Stromal cell of bone marrow (primary cell): ENCODE data around the gene MLF2.

Experiments
- DNase-seq: peaks from one replicate; pipeline ENCODE4 v3.0.0-alpha.2; 2012; ENCODE audit warnings: low read depth

Gene MLF2

DNA sequence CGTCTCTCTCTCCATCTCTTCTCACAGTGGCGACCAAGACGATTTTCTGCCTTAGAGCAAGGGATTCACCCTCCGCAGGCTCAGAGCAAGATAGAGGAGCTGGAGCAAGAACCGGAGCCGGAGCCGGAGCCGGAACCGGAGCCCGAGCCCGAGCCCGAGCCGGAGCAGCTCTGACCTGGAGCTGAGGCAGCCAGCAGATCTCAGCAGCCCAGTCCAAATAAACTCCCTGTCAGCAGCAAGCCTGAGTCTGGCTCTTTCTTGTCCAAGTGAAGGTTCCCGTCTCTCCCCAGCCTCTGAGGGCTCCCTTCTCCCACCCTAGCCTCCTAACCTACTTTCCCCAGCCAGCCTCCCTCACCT is 25.3 kb upstream of the MLF2 start:
- DNase-seq: no peak

DNA sequence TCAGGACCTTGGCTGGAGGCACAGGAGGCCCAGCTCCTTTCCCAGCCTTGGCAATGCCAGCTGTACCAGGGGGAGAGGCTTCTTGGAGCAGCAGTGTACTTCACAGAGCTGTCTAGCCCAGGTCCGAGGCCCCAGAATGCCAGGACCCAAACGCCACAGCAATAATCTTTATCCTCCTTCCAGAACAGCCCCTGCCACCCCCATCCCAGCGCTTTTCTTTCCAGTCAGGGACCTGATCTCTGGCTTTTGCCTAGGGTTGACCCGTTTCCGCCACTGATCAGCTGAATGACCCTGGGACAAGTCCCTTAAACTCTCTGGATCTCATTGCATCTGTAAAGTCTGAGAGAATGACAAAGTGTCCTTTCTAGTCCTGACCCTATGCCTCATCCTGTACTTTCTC is 24.4 kb upstream of the MLF2 start:
- no peak for DNase-seq

DNA sequence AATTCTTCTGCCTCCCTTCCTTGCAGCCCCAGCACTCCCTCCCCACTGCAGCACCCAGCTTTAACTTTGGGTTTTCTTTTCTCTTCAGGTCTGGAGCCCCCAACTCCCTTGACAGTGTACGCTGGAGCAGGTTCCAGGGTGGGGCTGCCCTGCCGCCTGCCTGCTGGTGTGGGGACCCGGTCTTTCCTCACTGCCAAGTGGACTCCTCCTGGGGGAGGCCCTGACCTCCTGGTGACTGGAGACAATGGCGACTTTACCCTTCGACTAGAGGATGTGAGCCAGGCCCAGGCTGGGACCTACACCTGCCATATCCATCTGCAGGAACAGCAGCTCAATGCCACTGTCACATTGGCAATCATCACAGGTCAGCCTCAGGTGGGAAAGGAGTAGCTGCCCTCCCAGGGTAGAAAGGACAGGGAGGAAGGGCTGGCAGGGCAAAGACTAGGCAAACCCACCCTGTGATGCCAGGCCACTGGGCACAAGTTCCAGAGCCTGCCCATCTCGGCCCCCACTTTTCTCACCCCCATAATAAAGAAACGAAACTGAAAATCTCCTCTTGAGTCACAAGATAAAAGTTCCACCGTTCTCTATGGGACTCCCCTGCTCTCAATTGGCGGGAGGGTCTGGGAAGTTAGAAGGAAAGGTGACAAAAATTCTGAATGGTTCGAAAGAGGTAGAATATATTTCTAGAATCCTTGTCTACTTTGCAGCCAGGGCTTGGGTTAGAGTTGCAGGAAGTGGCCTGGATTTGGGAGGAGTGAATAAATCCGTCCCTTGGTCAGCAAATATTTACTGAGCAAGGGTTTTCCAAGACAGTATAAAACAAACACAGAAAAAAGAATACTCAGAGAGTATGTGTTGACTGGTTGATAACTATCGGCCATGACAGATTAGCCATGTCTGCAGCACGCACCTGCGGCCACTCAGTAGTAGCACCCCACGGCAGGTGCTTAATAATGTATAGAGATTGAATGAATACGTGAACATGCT is 22.5 kb upstream of the MLF2 start:
- no peak for DNase-seq

DNA sequence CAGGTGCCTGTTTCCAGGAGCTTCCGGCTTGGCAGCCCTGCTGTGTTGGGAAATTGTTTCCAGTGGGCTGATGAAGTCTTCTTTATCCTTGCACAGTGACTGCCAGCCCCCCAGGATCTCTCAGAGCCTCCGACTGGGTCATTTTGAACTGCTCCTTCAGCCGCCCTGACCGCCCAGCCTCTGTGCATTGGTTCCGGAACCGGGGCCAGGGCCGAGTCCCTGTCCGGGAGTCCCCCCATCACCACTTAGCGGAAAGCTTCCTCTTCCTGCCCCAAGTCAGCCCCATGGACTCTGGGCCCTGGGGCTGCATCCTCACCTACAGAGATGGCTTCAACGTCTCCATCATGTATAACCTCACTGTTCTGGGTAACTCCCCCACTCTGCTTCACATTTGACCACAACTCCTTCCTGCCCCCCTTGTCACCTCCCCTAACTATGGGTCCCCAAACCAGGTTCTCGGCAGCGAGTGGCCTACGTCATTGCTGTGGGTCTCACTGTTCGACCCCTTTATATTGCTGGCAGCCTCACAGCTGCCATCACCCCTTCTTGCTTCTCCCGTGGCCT is 21.6 kb upstream of the MLF2 start:
- no peak for DNase-seq

DNA sequence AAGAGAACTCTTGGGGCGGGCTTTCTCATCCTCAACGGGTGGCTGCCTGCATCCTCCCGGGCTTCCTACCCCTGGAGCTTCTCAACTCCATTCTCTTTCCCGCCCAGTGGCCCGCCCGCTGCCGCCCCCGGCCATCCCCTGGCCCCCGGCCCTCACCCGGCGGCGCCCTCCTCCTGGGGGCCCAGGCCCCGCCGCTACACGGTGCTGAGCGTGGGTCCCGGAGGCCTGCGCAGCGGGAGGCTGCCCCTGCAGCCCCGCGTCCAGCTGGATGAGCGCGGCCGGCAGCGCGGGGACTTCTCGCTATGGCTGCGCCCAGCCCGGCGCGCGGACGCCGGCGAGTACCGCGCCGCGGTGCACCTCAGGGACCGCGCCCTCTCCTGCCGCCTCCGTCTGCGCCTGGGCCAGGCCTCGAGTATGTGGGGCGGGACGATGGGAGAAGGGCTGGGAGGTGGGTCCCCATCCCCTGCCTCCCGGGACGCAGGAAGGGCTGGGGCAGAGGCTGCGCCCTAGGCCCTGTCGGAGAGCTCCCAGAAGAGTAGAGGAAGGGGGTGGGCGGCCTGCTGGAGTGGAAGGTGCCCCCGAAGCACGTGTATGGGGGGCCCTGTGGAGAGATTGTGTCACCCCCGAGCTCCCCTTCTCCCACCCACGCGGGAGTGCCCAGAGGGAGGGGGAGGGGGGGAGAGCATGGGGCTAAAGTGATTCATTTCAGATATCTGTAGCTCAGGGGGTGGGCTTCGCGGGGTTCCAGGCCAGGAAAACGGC is 20.8 kb upstream of the MLF2 start:
- no peak for DNase-seq

DNA sequence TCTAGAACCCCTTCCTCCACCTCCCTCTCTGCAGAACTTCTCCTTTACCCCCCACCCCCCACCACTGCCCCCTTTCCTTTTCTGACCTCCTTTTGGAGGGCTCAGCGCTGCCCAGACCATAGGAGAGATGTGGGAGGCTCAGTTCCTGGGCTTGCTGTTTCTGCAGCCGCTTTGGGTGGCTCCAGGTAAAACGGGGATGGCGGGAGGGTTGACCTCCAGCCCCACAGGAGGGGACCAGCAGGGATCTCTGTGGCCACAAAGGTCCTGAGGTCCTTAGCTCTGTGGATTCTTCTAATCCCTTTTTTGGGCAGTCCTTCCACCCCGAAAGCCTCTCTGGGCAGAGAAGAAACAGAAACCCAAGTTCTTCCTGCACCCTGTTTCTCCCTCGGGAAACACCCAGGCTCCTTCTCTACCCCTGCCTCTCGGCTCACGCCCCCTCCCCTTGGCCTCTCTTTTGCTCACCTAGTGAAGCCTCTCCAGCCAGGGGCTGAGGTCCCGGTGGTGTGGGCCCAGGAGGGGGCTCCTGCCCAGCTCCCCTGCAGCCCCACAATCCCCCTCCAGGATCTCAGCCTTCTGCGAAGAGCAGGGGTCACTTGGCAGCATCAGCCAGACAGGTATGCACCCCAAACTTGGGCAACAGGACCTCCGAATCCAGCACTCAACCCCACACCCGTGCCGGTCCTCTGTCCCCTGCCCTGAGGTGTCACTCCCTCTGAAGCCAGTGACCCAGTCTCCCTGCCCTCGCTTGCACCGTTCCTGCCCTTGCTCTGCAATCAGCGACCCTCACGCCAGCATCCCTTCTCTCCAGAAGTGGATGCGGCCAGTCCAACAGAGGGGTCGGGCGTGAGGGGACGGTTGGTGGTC is 20.0 kb upstream of the MLF2 start:
- no peak for DNase-seq

DNA sequence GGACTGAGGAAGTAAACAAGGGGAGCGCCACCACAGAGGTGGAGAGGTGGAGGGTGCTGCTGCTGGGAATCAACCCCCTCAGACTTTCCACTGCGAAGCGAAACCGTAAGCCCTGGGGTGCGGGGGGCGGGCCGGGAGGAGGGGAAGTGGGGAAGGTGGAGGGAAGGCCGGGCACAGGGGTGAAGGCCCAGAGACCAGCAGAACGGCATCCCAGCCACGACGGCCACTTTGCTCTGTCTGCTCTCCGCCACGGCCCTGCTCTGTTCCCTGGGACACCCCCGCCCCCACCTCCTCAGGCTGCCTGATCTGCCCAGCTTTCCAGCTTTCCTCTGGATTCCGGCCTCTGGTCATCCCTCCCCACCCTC is 19.4 kb upstream of the MLF2 start, which contains the start of gene LAG3:
Gene LAG3 (plus strand): TSS at position 190 of the 365 bp plus-strand sequence. CDS start 333 bp downstream, outside the sequence.
- DNase-seq: no peak

DNA sequence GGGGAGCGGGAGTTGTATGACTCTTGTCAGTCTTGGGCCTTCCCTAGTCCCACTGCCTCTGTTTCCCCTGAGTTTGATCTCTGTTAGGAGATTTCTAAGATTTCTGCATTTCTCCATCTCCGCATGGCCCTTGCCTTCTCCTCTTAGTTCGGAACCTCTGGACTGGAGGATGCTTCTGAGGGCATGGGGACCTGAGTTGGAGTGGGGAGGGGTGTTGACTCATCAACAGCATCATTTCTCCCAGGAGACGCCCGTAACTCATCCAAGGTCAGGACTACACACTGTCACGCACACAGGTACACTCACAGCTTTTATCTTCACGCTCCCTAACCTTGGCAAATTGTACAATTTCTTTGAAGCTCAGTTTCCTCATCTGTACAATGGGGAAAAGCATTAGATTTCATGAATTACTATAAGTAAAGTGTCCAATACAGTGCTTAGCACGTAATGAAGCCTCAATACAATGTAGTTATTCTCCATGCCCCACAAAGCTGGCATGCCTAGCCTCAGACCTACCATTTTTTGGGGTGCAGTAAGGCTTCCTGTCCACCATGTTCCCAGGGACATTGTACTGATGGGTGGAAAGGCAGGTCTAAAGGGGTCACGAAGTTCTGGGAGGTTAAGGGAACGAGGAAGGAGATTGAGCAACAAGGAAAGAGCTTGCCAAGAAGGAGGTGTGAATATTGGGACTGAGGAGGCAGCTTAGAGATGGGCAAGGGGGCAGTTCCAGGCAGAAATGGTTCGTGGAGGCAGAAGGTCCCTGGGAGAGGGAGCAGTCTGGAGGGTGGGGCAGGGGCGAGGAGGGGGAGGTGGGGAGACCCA is 18.8 kb upstream of the MLF2 start:
- no peak for DNase-seq

DNA sequence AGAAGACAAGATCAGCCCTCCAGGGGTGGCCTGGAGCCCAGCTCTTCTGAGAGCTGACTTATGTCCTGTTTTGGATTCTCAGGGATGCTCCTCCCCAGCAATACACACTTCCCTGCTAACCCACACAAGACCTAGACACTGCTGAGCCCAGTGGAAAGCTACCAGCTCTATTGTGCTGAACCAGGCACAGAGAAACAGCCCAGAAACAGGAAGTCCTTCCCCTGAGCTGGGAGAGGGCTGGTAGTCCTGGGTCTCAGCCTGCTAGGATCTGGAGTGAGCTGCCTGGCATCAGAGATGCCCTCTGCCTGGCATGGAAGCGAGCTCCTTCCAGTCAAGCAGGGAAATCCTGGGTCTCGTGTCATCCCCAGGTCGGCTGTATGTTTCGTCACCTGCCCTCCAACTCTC is 18.2 kb upstream of the MLF2 start:
- DNase-seq: no peak

DNA sequence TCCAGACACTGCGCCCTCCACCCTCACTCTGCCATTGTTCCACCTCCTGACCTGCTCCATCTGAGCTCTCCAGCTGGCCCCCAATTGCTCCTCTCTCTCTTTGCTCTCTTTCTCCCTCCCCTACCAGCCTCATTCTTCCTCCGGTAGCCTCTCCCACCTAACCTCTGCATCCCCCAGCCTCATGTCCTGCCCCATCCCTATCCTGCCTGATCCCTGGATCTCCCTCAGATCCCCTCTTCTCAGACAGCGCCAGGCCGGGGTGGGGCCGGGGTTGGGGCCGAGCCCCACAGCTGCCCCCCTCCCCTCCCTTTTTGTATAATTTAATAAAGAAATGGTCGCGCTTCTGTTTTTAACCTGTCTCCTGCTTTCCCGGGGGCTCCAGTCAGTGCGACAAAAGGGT is 17.7 kb upstream of the MLF2 start:
- DNase-seq: no peak

DNA sequence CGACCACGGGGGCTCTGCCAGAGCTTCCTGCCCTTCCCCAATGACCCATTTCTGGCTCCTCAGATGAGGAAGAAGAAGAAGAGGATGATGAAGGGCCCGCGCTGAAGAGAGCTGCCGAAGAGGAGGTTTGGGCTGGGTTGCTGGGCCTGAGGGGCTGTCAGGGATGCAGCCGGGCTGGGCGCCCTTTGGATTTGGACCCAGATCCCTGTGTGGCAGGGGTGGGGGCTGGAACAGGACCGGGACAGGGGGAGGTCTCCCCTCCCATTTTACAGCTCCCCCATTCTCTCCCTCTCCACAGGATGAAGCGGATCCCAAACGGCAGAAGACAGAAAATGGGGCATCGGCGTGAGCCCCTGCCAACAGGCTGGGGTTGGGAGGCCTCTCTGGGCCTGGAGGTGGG is 17.2 kb upstream of the MLF2 start:
- DNase-seq: no peak

DNA sequence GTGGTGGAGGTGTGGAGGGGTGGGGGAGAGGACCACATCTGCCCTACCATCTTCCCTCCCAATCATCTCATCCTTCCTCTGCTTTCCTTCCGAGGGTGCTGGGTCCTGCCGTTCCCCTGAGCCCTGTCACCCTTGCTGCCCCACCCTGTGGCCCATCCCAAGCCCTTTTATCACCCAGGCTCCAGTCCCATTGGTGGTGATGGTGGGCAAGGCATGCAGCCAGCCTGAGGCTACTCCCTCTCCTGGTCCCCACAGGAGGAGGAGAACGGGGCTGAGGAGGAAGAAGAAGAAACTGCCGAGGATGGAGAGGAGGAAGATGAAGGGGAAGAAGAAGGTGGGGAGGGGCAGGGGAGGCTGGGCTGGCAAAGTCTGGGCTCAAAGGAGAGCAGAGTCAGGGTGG is 16.7 kb upstream of the MLF2 start:
- no peak for DNase-seq

DNA sequence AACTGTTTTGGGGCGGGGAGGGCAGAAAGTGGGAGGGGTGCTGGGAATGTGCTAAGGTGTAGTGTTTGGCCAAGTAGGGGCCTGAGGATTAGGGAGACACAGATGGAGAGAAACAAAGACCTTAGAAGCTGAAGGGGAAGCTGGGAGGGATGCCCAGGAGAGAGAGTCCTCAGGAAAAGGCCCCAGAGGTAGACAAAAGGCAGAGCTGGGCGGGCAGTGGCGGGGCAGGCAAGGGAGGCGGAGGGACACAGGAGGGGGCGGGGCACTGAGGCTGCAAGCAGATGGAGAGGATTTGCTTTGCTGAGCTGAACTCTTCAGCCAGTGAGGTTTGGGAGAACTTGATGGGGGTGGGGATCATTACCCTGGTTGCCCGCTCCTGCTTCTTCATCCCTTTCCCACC is 16.0 kb upstream of the MLF2 start:
- no peak for DNase-seq

DNA sequence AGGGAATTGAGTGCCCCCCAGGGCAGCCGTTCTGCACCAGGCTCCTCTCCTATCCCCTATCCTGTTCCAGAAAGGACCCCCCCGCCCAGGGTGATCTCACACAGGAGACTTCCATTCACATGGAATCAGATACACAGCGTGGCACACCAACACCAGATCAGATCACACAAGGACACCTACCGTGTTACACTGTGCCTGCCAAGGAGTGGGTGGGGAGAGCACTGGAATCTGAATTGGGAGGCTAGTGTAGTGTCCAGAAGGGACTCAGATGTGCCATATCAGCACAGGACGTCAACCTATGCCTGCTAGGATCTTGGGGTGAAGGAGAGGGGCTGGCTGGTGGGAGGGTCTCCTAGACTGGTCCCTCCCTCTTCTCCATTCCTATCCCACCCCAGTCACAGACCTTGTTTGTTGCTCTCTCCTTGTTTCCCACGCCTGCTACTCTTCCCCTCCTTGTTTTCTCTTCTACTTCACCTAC is 15.5 kb upstream of the MLF2 start:
- DNase-seq: no peak

DNA sequence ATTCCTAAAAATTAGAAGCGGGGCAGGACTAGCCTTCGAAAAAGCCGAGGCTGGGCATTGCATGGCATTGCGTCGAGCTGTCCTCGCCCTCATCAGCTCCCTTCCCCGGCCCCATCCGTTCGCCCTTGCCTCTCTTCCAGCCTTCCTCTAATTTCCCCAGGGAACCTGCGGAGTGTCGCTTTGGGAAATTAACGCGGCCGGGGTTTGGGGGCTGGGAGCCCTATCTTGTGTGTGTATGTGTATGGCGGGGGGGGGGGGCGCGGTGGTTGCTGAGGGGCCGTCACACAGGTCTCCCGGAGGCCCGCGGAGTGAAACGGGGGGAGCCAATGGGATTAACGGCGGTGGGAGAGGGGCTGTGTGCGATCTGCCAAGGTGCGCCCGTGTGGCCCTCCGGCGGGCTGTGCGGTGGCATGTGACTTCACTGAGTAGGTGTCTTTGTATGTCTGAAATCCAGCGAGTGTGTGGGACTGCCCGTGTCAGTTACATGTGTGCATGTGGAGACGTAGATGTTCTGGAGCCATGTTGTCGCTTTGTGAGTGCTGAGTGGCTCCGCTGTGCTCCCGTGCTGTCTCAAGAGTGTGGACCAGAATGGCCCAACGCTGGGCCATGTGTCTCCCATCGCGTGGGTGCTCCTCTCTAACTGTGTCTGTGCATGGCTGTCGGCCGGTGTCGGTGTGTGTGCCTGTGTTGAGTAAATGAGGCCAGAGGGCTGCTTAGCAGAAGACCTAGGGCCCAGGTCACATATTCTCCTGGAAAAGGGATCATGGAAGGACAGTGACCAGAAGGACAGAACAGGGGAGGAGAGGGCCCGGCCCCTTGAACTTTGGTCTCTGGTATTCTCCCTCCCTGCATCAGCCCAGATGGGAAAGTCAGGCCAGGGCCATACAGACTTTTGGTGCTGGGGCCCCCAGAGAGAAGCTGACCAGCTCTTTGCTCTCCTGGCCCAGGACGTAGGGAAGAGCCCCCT is 14.7 kb upstream of the MLF2 start:
- DNase-seq: no peak

DNA sequence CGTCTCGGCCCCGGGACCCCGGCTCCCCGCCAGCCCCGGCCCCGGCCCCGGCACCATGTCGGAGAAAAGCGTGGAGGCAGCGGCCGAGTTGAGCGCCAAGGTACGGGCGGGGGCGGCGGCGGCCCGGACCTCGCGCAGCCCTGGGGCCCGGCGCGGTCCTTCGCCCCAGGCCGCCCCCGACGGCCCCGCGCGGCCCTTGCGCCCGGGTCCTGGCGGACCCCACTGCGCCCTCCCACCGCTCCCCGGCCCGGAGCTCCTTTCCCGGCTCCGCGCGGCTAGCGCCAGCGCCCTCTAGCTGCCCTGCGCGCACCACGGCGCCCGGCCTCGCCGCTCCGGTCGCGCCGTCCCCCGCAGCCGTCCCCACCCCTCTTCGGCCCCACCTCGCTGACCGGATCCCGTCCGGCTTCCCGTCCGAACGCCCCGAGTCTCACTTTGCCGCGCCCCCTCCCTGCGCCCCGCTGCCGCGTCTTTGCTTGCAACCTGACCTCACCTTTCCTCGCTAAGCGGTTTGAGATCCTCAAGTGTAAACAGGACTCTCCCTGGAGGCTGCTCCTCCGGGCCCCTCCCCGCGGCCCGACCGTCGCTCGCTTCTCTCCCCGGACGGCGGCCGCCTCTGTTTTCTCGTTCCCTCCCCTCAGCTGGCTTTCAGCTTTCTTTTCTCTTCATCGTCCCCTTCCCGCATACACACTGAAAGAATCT is 13.9 kb upstream of the MLF2 start:
- peak; percentile 60 for DNase-seq

DNA sequence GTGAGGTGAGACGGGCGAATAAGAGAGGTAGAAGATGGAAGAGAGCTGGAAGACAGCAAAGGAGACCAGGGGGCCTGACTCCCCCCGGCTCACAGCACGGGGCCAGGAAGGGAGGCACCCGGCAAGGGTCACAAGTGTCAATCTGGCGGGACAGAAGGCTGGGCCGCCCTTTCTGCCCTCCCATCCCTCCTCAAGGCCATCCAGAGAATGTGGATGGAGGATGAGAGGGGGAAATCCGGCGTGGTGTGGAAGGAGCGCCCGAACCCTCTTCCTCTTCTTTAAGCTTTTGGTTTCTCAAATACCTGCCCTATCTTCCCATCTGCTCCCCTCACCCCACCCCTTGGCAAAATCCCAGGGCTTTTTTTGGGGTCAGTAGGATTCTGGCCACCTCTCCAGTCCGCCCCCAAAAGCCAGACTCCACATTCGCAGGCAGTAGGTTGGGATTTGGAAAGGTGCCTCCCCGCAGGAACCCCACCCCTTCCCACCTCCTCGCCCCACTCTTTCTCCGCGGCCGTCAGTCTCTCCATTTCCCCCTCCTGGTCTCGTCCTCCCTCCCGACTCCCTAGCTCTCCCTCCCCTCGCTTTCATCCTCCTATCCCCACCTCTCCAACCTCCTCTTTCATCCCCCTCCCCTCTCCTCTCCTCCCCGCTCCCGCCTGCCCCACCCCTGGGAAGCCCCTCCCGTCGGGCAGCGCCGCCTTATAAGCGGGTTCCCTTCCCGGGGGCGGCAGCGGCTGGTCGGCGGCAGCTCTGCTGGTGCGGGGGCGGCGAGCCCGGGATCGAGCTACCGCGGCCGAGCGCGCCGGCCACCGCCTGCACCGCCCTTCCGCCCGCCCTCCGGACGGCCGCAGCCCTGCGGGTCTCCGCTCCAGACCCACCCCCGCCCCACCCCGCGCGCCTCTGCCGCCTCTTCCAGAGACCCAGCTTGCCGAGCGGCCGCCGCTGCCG is 13.0 kb upstream of the MLF2 start, which contains the start of gene PTMS:
Gene PTMS (plus strand): TSS at position 730 of the 948 bp plus-strand sequence. CDS start 343 bp downstream, outside the sequence.
- DNase-seq: peak; percentile 68
